ENCODE measurements around the gene MCL1.
"Not testable (repeated sequence)": the region's sequence is repeated elsewhere in the genome, so short reads cannot be mapped to it uniquely, and the experiment has no call there.

Gene MCL1

GRCh38 chr1:150602372-150602771, 23.0 kb upstream of the MCL1 start:
- DNase-seq (ENCODE audit: low read depth): not testable (repeated sequence)

GRCh38 chr1:150601540-150601939, 22.1 kb upstream of the MCL1 start:
- DNase-seq (ENCODE audit: low read depth): no peak

GRCh38 chr1:150598346-150598745, 18.9 kb upstream of the MCL1 start:
- DNase-seq (ENCODE audit: low read depth): not testable (repeated sequence)

- DNase-seq (ENCODE audit: low read depth): no peak
These were observed 17.6 kb upstream of the MCL1 start for GRCh38 chr1:150596976-150597375.

GRCh38 chr1:150596095-150596892, 16.9 kb upstream of the MCL1 start:
- DNase-seq (ENCODE audit: low read depth): no peak

- no peak for DNase-seq (ENCODE audit: low read depth)
These were observed 3.0 kb upstream of the MCL1 start for GRCh38 chr1:150582371-150582770.

- DNase-seq (ENCODE audit: low read depth): not testable (repeated sequence)
These were observed 2.6 kb upstream of the MCL1 start for GRCh38 chr1:150581962-150582361.

GRCh38 chr1:150581437-150581836, 2.0 kb upstream of the MCL1 start:
- DNase-seq (ENCODE audit: low read depth): not testable (repeated sequence)

- DNase-seq (ENCODE audit: low read depth): not testable (repeated sequence)
These were observed 1.6 kb upstream of the MCL1 start for GRCh38 chr1:150580966-150581365.

GRCh38 chr1:150579945-150580642, 684 bp upstream of the MCL1 start:
- no peak for DNase-seq (ENCODE audit: low read depth)

GRCh38 chr1:150578272-150579109, 919 bp downstream of the MCL1 start:
- DNase-seq (ENCODE audit: low read depth): no peak

- no peak for DNase-seq (ENCODE audit: low read depth)
These were observed 1.7 kb downstream of the MCL1 start for GRCh38 chr1:150577557-150578271.

GRCh38 chr1:150576794-150577556, 2.4 kb downstream of the MCL1 start:
- DNase-seq (ENCODE audit: low read depth): no peak

GRCh38 chr1:150576367-150576711, 3.1 kb downstream of the MCL1 start:
- no peak for DNase-seq (ENCODE audit: low read depth)

- DNase-seq (ENCODE audit: low read depth): no peak
These were observed 3.7 kb downstream of the MCL1 start for GRCh38 chr1:150575518-150576366.

GRCh38 chr1:150575072-150575489, 4.3 kb downstream of the MCL1 start:
- no peak for DNase-seq (ENCODE audit: low read depth)

- DNase-seq (ENCODE audit: low read depth): no peak
These were observed 4.9 kb downstream of the MCL1 start for GRCh38 chr1:150574260-150575071.

- DNase-seq (ENCODE audit: low read depth): not testable (repeated sequence)
These were observed 5.8 kb downstream of the MCL1 start for GRCh38 chr1:150573648-150574071.

GRCh38 chr1:150572918-150573647, 6.3 kb downstream of the MCL1 start:
- no peak for DNase-seq (ENCODE audit: low read depth)
